ENCODE measurements around the gene GRM7. TPM values are rescaled to one million over a fixed set of nuclear protein-coding genes. Genes with fewer than 3 reads are reported as not detected.

The GRM7 gene
- total and polyA plus RNA-seq, 12 donors: 0.27 to 7.8 (median 3.2) TPM; not detected in 3

GRCh38 chr3:7171493-7171892, 310.6 kb downstream of the GRM7 start:
- no peaks in the 10 kb centered on the region for H3K4me1 ChIP-seq (replicated peaks in 1 of 2)
- H3K27me3 ChIP-seq: no peaks in the 10 kb centered on the region
- H3K36me3 ChIP-seq (replicated peaks in 1 of 2): no peaks in the 10 kb centered on the region
- H3K9me3 ChIP-seq (replicated peaks in 1 of 3): no peaks in the 10 kb centered on the region
- no peak overlapping the region for H3K27ac ChIP-seq
- TF ChIP-seq CTCF (IDR thresholded peaks at IDR 0.05) (no peak), POLR2A (IDR thresholded peaks at IDR 0.05) (no peak)
- DNase-seq: no peak
- intact Hi-C loops (cut with DNase I): no loop called here
- whole genome bisulfite sequencing, 4 donors: 74 to 94% (median 80%) methylated on average over 4 of the region's 4 CpGs
- no peak overlapping the region for H3K4me3 ChIP-seq

GRCh38 chr3:7172996-7173395, 312.1 kb downstream of the GRM7 start:
- TF ChIP-seq CTCF (IDR thresholded peaks at IDR 0.05): no peak
- TF ChIP-seq POLR2A (IDR thresholded peaks at IDR 0.05): no peak
- DNase-seq: no peak
- no peaks in the 10 kb centered on the region for H3K9me3 ChIP-seq (replicated peaks in 1 of 3)
- H3K27me3 ChIP-seq: no peaks in the 10 kb centered on the region
- H3K36me3 ChIP-seq (replicated peaks in 1 of 2): no peaks in the 10 kb centered on the region
- H3K4me1 ChIP-seq (replicated peaks in 1 of 2): no peaks in the 10 kb centered on the region
- intact Hi-C loops (cut with DNase I): no loop called here
- no peak overlapping the region for H3K27ac ChIP-seq
- WGBS, 4 donors: 67 to 94% (median 84%) methylated on average over 4 of the region's 4 CpGs
- H3K4me3 ChIP-seq: no peak overlapping the region

GRCh38 chr3:7188551-7188950, 327.6 kb downstream of the GRM7 start:
- Histone ChIP-seq H3K9me3 (replicated peaks in 1 of 3) (no peaks in the 10 kb centered on the region), H3K36me3 (replicated peaks in 1 of 2) (no peaks in the 10 kb centered on the region), H3K27ac (no peak overlapping the region), H3K4me1 (replicated peaks in 1 of 2) (no peaks in the 10 kb centered on the region), H3K27me3 (no peaks in the 10 kb centered on the region), H3K4me3 (no peak overlapping the region)
- WGBS, 4 donors: 77 to 94% (median 80%) methylated on average over 1 of the region's 1 CpG
- DNase-seq: no peak
- intact Hi-C loops (cut with DNase I): no loop called here
- TF ChIP-seq POLR2A (IDR thresholded peaks at IDR 0.05) (no peak), CTCF (IDR thresholded peaks at IDR 0.05) (no peak)

- DNase-seq: no peak
- no peaks in the 10 kb centered on the region for H3K9me3 ChIP-seq (replicated peaks in 1 of 3)
- H3K27ac ChIP-seq: no peak overlapping the region
- no peaks in the 10 kb centered on the region for H3K36me3 ChIP-seq (replicated peaks in 1 of 2)
- H3K27me3 ChIP-seq: no peaks in the 10 kb centered on the region
- TF ChIP-seq CTCF (IDR thresholded peaks at IDR 0.05) (no peak), POLR2A (IDR thresholded peaks at IDR 0.05) (no peak)
- intact Hi-C loops (cut with DNase I): no loop called here
- H3K4me1 ChIP-seq (replicated peaks in 1 of 2): no peaks in the 10 kb centered on the region
- no peak overlapping the region for H3K4me3 ChIP-seq
- WGBS, 4 donors: 85 to 92% (median 86%) methylated on average over 4 of the region's 4 CpGs
These were observed 329.2 kb downstream of the GRM7 start for GRCh38 chr3:7190095-7190494.

Measured in adrenal gland (tissue), 12 donors.